Lower leg skin (tissue), 3 donors: Measurements from ENCODE around the gene OR6Y1.

Experiments used
- POLR2A ChIP-seq, 2 donors: fragments of 450-650 bp; IDR thresholded peaks; one replicate each; pipeline ENCODE4 v1.6.1; 2016 to 2017; ENCODE audit warnings: antibody characterized with exemption in 2 of 2, mild to moderate bottlenecking in 1 of 2, moderate library complexity in 1 of 2
- TF ChIP-seq, protein P1 (sequence below), 3 donors: fragments of 450-650 bp; IDR thresholded peaks; one replicate each; pipeline ENCODE4 v1.5.1; 2016; ENCODE audit warnings: antibody characterized with exemption in 3 of 3, mild to moderate bottlenecking in 3 of 3, moderate library complexity in 2 of 3

DNA sequence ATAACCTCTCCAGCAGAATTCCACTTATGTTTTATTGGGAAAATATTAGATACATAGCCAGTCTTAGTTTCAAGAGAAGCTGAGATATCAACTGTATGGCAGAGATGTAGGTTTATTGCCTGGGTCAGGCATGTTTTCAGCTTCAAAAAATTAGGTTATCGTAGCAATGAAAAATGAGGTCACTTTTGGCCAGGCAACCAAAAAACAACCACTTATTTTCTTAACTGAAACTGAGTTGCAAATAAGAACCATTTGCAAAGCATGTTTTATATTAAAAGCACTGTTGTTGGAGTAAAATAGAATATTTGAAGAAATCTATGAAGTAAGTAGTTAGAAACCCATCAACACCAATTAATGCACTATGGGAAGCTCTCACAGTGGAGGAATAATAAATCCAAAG lies 5.5 kb upstream of the OR6Y1 start:
- TF ChIP-seq, protein P1, sequence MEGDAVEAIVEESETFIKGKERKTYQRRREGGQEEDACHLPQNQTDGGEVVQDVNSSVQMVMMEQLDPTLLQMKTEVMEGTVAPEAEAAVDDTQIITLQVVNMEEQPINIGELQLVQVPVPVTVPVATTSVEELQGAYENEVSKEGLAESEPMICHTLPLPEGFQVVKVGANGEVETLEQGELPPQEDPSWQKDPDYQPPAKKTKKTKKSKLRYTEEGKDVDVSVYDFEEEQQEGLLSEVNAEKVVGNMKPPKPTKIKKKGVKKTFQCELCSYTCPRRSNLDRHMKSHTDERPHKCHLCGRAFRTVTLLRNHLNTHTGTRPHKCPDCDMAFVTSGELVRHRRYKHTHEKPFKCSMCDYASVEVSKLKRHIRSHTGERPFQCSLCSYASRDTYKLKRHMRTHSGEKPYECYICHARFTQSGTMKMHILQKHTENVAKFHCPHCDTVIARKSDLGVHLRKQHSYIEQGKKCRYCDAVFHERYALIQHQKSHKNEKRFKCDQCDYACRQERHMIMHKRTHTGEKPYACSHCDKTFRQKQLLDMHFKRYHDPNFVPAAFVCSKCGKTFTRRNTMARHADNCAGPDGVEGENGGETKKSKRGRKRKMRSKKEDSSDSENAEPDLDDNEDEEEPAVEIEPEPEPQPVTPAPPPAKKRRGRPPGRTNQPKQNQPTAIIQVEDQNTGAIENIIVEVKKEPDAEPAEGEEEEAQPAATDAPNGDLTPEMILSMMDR (IDR thresholded peaks at IDR 0.05): no peak
- no peak for TF ChIP-seq POLR2A (IDR thresholded peaks at IDR 0.05)
